Stimulated activated CD8-positive, alpha-beta memory T cell treated with anti-CD3 and anti-CD28 coated beads, Interleukin-7, amount 100 ng/mL, for 48 hours (primary cell): ENCODE measurements around the gene KCMF1.
A peak's percentile ranks its signal among the peaks of the same experiment; 100 is the strongest.
"Not testable (repeated sequence)": the region's sequence is repeated elsewhere in the genome, so short reads cannot be mapped to it uniquely, and the experiment has no call there.

Experiments used
- DNase-seq, 2 donors: peaks; one replicate each; pipeline ENCODE4 v3.0.0-alpha.2; 2020; ENCODE audit warnings: low read depth in 1 of 2; ENCODE audit errors: extremely low read depth in 1 of 2

KCMF1 gene

GRCh38 chr2:84970868-84971509 lies at the start of gene KCMF1:
KCMF1 (plus strand) TSS chr2:84971161; CDS start chr2:84971452, 291 bp downstream.
- peak; percentile 59 to 68 for DNase-seq

- no peak for DNase-seq
Measured at GRCh38 chr2:84923009-84923408, 48.0 kb upstream of the KCMF1 start.

DNA sequence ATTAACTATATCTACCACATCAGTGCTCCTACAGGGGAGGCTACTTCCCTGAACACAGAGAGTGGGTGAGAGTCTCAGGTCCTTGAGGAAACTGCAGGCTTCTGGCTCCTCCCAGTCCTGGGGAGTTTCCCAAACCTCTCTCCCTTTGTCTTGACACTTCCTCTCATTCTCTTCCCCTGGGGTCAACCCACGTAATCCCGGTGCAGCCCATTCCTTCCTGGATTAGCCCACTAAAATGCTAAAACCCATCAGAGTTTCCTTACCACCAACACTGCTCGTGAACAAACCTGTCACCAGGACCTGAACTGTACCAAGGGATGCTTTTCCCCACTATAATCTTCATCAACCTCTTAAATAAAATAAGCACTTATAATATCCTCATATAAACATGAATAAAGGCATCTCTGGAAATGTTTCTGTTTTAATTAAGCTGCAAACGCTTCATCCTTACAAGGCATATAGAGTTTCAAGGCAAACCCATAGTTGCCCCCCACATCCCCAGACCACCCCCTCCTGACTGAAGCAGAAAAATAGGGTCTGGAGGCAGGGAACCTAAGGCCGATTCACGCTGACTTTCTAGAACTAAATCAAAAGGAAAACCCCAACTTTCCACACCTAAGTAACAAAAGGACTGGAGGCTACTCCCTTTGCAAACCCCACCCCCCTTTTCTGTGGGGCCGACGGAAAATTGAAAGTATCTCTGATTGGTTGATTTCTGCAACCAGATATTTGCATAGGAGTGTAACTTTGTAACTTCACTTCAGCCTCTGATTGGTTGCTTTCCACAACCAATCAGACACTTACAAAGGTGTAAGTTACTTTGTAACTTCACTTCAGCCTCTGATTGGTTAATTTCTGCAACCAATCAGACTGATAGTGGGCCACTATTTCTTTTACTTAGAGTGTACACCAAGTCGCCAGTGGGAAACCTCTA lies 46.5 kb upstream of the KCMF1 start:
- no peak for DNase-seq

GRCh38 chr2:84925336-84925723 lies 45.6 kb upstream of the KCMF1 start:
- no peak for DNase-seq

DNA sequence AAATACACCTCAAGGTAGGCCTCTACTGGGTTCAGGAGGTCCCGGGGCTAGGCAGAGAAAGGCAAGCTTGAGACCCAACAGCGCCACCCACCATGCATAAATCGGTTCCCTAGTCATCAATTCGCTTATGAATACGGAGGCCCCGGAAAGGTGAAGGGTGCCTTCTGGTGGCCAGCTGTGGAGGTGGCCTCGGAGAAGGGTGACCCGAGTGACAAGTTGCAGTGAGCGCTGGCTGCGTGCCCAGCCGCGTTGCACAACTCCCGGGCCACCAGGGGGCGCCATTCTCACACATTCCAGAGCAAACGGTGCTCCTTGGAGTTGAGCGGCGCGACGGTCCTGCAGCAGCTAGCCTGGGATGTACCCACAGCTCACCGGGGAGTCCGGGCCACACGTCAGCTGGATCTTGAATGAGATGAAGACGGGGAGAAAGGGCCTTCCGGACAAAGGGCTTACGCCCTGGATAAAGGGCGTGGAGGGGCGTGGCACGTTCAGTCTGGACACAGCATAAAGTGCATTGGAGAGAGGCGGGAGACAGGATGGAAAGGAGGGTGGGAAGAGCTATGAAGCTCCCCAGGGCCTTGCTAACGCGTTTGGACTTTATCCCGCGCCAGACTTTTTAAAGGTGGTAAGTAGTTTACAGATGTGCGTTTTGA lies 45.1 kb upstream of the KCMF1 start:
- peak; percentile 94 to 96 for DNase-seq

DNA sequence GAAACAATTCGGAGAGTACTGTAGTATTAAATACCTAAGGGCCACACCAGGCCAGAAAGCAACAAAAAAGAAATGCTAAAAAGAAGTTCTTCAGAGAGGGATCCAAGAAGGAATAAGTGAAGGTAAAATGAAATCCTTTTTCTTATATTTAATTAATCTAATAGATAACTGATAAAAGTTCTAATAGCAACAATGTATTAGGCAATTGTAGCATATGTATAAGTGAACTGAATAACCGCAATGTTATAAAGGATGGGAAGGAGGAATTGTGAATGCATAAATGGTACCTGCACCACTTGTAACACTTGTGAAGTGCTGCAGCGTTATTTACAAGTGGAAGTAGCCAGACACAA lies 43.7 kb upstream of the KCMF1 start:
- no peak for DNase-seq

GRCh38 chr2:84931384-84931821 lies 39.6 kb upstream of the KCMF1 start:
- DNase-seq, result no peak

GRCh38 chr2:84938194-84938879 lies 32.6 kb upstream of the KCMF1 start:
- no peak for DNase-seq

DNA sequence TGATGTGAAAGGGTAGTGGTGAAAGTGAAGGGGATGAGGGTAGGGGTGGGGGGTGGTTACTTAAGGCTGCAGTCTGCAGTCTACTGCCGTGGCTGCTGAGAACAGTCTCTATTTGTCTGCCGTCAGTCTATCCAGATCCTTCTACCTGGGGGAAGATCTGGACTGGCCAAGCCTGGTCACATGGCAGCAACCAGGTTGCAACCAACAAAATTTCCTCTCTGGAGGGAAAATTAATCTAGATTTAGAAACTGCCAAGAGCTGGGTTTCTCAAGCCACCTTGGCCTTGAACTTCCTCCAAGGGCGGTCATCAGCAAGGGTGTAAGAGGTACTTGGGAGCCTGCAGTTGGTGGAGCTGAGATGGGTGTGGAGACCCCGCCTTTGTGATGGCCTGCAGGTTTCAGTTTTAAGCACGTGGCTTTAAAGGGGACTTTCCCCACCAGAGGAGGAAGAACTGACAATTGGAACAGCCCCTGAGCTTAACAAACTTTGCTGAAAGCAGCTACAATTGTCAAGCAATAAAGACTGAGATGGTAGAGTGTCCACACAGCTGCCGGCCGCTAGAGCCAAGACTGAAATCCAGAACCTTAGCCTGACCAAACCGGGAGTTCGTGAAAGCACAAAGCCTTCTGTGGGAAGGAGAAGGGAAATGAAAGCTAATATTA lies 31.4 kb upstream of the KCMF1 start:
- DNase-seq, result peak; percentile 53 to 77

DNA sequence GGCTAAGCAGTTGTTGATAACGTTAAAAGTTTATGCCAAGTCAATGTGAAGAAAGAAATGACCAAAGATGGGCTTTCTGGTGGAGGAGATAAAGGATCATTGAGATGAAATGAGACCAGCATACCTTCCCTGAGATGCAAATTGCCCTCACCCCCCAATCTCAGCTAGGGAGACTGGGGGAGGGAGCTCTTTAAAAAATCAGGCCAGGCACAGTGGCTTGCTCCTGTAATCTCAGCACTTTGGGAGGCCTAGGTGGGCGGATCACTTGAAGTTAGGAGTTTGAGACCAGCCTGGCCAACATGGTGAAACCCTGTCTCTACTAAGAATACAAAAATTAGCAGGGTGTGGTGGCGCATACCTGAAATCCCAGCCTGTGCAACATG lies 30.9 kb upstream of the KCMF1 start:
- DNase-seq, result no peak

GRCh38 chr2:84940831-84941412 lies 30.0 kb upstream of the KCMF1 start:
- no peak for DNase-seq

DNA sequence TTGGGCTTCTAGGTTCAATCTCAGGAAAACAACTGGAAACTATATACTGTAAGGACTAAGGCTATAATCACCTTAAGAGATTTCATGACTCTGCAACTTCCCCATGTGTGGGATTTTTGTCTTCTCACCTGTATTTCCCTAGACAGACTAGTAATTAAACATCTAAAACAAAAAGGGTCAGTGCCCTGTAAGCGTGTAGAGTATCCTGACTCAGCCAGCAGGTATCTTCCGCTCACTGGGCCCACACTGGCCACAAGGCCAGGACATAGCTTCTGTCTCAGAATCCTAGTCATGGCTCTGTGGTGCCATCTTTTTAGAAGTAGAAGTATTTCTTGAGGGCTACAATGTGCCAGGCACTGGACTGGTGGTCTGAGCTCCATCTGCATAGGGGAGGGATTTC lies 28.8 kb upstream of the KCMF1 start:
- no peak for DNase-seq

DNA sequence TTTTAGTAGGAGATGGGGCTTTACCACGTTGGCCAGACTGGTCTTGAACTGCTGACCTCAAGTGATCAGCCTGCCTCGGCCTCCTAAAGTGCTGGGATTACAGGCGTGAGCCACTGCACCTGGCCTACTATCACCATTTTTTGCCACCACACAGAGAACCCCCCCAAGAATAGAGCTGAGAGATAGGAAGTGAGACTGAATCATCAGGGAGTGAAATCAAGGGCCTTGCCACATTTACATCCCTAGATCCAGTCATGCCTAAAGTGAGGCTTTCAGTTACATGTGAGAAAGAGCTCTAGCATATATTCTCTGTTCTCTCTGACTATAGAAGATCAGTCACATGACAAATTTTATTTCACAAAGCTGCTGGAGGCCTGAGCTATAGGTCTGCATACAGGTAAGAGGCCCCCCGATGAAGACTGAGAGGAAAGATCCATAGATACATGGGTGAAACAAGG lies 28.0 kb upstream of the KCMF1 start:
- no peak for DNase-seq

DNA sequence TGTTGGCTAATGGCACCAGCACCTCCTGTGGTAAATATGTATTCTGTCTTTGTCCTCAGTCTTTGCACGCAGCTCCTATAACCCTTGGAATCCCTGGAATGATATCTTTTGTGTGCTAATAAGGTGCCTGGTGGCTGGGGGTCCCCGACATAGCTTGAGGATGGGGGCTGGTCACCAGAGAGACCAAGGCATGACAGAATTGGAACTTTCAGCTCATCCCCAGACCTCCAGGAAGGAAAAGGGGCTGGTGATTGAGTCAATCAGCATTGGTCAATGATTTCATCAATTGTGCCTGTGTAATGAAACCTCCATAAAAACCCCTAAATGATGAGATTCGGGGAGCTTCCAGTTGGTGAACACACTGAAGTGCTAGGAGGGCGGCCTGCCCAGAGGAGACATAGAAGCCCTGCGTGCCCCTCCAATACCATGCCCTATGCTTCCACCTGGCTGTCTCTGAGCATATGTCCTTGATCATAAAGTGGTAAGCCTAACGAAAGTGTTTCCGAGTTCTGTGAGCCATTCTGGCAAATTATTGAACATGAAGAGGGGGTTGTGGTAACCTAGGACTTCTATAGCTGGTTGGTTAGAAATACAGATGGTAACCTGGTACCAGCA lies 26.6 kb upstream of the KCMF1 start:
- DNase-seq, result no peak

GRCh38 chr2:84945838-84946203 lies 25.1 kb upstream of the KCMF1 start:
- DNase-seq, result not testable (repeated sequence)

DNA sequence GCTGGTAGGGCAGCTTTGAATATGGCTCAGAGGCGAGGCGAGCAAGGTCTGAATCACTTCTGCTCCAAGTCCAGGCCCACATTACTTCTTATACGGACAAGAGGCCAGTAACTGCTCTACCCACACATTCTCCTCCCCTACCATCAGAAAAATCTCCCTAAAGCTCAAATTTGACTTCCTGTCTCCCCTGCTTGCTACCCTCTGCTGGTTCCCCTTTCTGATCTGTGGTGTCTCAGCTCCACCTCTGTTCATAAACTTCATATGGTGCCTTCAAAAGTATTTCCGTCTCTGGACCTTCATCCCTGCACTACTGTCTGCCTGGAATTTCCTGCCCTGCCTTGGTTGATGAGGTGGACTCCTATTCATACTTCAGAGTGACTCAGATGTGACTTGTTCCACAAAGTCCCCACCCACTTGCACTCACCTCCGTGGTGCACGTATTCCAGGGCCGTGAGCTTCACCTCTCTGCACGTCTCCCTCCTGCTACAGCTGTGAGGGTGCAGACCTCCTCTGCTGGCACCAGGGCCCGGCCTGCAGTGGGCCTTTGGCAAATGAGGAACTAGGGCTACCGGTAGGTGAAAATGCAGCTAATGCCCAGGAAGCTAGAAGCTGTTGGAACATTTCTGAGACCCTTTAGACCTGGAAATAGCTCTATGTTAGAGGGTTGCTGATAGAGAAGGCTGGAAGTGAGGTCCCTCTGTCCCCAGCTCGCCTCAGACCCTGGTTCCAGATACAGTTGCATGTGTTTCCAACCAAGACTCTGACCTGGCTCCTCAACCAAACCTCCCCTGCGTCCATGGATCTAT lies 24.6 kb upstream of the KCMF1 start:
- peak; percentile 46 to 82 for DNase-seq

GRCh38 chr2:84947010-84947593 lies 23.9 kb upstream of the KCMF1 start:
- no peak for DNase-seq

GRCh38 chr2:84953535-84953934 lies 17.4 kb upstream of the KCMF1 start:
- no peak for DNase-seq

DNA sequence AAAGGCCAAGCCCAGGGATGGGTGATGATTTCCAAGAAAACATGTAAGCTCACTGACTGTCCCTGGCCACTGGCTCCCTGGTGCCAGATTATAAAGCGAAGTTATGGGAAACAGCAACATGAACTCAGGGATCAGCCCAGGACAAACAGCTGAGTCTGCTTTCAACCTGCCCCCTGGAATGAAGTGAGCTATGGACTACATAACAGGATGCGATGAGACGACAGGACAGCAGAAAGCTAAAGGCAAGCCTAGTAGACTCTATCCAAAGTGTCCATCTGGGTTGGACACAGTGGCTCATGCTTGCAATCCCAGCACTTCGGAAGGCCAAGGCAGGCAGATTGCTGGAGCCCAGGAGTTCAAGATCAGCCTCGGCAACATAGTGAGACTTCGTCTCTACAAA lies 16.6 kb upstream of the KCMF1 start:
- DNase-seq, result no peak
